OCI-LY3 (cell line): ENCODE results near the gene CDK19.
"Not testable (repeated sequence)": the region's sequence is repeated elsewhere in the genome, so short reads cannot be mapped to it uniquely, and the experiment has no call there.

Source experiments
- H2AFZ ChIP-seq: fragments of 200-600, 300-600 bp; shearing (Covaris generic); 2 replicates; pipeline ENCODE4 v1.6.0; 2014; ENCODE audit warnings: antibody characterized with exemption, low read depth, low read length
- H3K27ac ChIP-seq: fragments of 200-600, 300-600 bp; sonication (generic); 2 replicates; pipeline ENCODE4 v1.5.1; 2014; ENCODE audit warnings: mild to moderate bottlenecking, low read length, moderate library complexity, mixed read lengths
- H3K27me3 ChIP-seq: fragments of 200-600, 300-600 bp; sonication (generic); 2 replicates; pipeline ENCODE4 v1.6.1; 2014; ENCODE audit warnings: low read depth, low read length, mixed read lengths
- H3K36me3 ChIP-seq: fragments of 200-600, 300-600 bp; sonication (generic); replicated peaks from 2 replicates; pipeline ENCODE3; 2014; ENCODE audit warnings: low read depth, low read length, mixed read lengths
- H3K4me1 ChIP-seq: fragments of 300-600, 200-600 bp; sonication (generic); 2 replicates; pipeline ENCODE4 v1.6.1; 2014; ENCODE audit warnings: low read length, mixed read lengths
- H3K4me2 ChIP-seq: fragments of 200-600, 300-600 bp; sonication (generic); 2 replicates; pipeline ENCODE4 v1.6.1; 2014; ENCODE audit warnings: low read length, mixed read lengths
- H3K4me3 ChIP-seq: fragments of 300-600, 200-600 bp; sonication (generic); 2 replicates; pipeline ENCODE4 v1.5.1; 2014; ENCODE audit warnings: antibody characterized with exemption, mild to moderate bottlenecking, low read length, moderate library complexity
- H3K79me2 ChIP-seq: fragments of 300-600, 200-600 bp; shearing (Covaris generic); 2 replicates; pipeline ENCODE4 v1.6.1; 2014; ENCODE audit warnings: mild to moderate bottlenecking, low read length, mixed read lengths
- H3K9ac ChIP-seq: fragments of 300-600, 200-600 bp; shearing (Covaris generic); 2 replicates; pipeline ENCODE4 v1.6.0; 2014; ENCODE audit warnings: mild to moderate bottlenecking, low read length, moderate library complexity
- H3K9me3 ChIP-seq: fragments of 200-600, 300-600 bp; shearing (Covaris generic); 2 replicates; pipeline ENCODE4 v1.6.1; 2014; ENCODE audit warnings: low read length, mixed read lengths; ENCODE audit not compliant: insufficient read depth
- H4K20me1 ChIP-seq: fragments of 200-600, 300-600 bp; sonication (generic); 2 replicates; pipeline ENCODE4 v1.6.1; 2016; ENCODE audit warnings: low read length, mixed read lengths; ENCODE audit not compliant: insufficient read depth
- CTCF ChIP-seq: fragments of 200-600, 300-600 bp; sonication (generic); IDR thresholded peaks from 2 replicates; pipeline ENCODE4 v1.5.1; 2014; ENCODE audit warnings: antibody characterized with exemption, low read length, low read depth
- EZH2phosphoT487 ChIP-seq: fragments of 200-600 bp; shearing (Covaris generic); IDR thresholded peaks from 2 replicates; pipeline ENCODE4 v1.6.1; 2018; ENCODE audit warnings: antibody characterized with exemption, mixed run types, low read depth

Gene CDK19

GRCh38 chr6:110757926-110758325, 57.3 kb downstream of the CDK19 start:
- H3K4me3 ChIP-seq, result no peak overlapping the region
- no peak overlapping the region for H3K27ac ChIP-seq
- no peaks in the 10 kb centered on the region for H3K79me2 ChIP-seq
- no peaks in the 10 kb centered on the region for H3K36me3 ChIP-seq
- H3K27me3 ChIP-seq, result no peaks in the 10 kb centered on the region
- no peaks in the 10 kb centered on the region for H4K20me1 ChIP-seq
- no peak overlapping the region for H3K9ac ChIP-seq
- no peak overlapping the region for H3K4me2 ChIP-seq
- peaks cover 8% of the 10 kb centered on the region for H3K4me1 ChIP-seq
- no peaks in the 10 kb centered on the region for H3K9me3 ChIP-seq
- TF ChIP-seq CTCF, result no peak
- TF ChIP-seq EZH2phosphoT487, result no peak
- H2AFZ ChIP-seq, result no peak overlapping the region

- Histone ChIP-seq H3K4me2 (no peak overlapping the region), H4K20me1 (no peaks in the 10 kb centered on the region), H3K27ac (no peak overlapping the region), H3K4me1 (peaks cover 5% of the 10 kb centered on the region), H3K36me3 (no peaks in the 10 kb centered on the region), H3K9me3 (no peaks in the 10 kb centered on the region), H3K27me3 (no peaks in the 10 kb centered on the region), H2AFZ (no peak overlapping the region), H3K9ac (no peak overlapping the region), H3K4me3 (no peak overlapping the region), H3K79me2 (no peaks in the 10 kb centered on the region)
- TF ChIP-seq EZH2phosphoT487 (no peak), CTCF (no peak)
These were observed 58.5 kb downstream of the CDK19 start for GRCh38 chr6:110756817-110757216.

GRCh38 chr6:110755411-110755834, 59.8 kb downstream of the CDK19 start:
- Histone ChIP-seq H3K27me3 (no peaks in the 10 kb centered on the region), H3K9me3 (no peaks in the 10 kb centered on the region), H3K36me3 (no peaks in the 10 kb centered on the region), H3K4me2 (no peak overlapping the region), H3K9ac (no peak overlapping the region), H3K4me1 (peaks cover 5% of the 10 kb centered on the region), H4K20me1 (no peaks in the 10 kb centered on the region), H3K27ac (no peak overlapping the region), H3K4me3 (no peak overlapping the region), H2AFZ (no peak overlapping the region), H3K79me2 (no peaks in the 10 kb centered on the region)
- TF ChIP-seq EZH2phosphoT487, result no peak
- no peak for TF ChIP-seq CTCF

- H4K20me1 ChIP-seq, H3K9me3 ChIP-seq: not testable (repeated sequence)
These were observed 61.2 kb downstream of the CDK19 start for GRCh38 chr6:110753936-110754668.

More at GRCh38 chr6:110753936-110754668, 61.2 kb downstream of the CDK19 start:
- not testable (repeated sequence) for H3K27ac ChIP-seq, H2AFZ ChIP-seq, H3K4me3 ChIP-seq, H3K4me1 ChIP-seq, H3K79me2 ChIP-seq, H3K4me2 ChIP-seq, H3K9ac ChIP-seq, H3K27me3 ChIP-seq, H3K36me3 ChIP-seq
